ENCODE results near the gene ZBTB21. TPM values are rescaled to one million over a fixed set of nuclear protein-coding genes. Genes with fewer than 3 reads are reported as not detected.

Gene ZBTB21
- total and polyA plus RNA-seq, 2 of the 8 experiments (the other 6 are each of a cell fraction or from before 2014, with no cell fraction given), result 3.9 to 17.8 TPM

DNA sequence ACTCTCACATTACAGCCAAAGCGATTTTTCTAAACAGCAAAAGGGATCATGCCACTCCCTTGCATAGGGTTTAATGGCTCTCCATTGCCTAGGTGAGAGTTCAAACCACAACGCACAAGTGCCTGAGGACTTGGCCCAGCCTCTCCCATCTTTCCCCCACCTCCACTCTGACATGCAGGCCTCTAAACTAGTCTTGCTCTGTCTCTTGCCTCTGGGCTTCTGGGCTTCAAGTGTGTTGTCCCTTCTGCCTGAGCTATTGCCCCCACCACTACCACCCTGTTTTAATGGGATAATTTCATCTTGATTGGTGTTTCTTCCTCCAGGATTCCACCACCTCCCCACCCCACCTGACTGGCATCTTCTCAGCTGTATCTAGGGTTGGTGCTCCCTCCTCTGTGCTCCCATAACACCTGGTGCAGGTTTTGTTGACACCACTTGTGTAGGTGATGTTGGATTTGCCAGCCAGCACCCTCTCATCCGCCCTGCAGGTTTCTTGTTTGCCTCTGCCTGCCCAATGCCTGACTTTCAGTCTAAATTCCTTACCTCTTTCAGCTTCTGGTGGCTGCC is 2.7 kb upstream of the ZBTB21 start:
- Histone ChIP-seq H3K9me3 (ENCODE audit: insufficient read depth in 2 of 2, low read depth in 1 of 2, low read length in 1 of 2) (peaks cover 0 to 2% of the 10 kb centered on the region in 2 experiments; a peak in 1 of 4 replicates), H3K18ac (ENCODE audit: extremely low read depth, low read length) (no peak overlapping the region), H2AFZ (ENCODE audit: low read length) (no peak overlapping the region), H3K27ac (ENCODE audit: low read depth, low read length) (no peak overlapping the region), H3K79me1 (ENCODE audit: low read depth, low read length) (no peaks in the 10 kb centered on the region; the same call in 1 of the 2 replicates), H3K4me3 (ENCODE audit: extremely low read depth in 1 of 4, insufficient read depth in 2 of 4, low read depth in 3 of 4, low read length in 4 of 4) (no peak overlapping the region), H3K27me3 (replicated peaks in 1 of 4; ENCODE audit: control insufficient read depth in 3 of 4, extremely low read depth in 1 of 4, insufficient read depth in 3 of 4, low read length in 3 of 4) (peaks cover 0 to 15% (median 13%) of the 10 kb centered on the region in 4 experiments; a peak in 6 of 7 replicates), H4K5ac (ENCODE audit: insufficient read length, low read depth, low read length) (no peak overlapping the region), H2BK120ac (replicated peaks; ENCODE audit: low read depth, low read length) (no peak overlapping the region), H3K14ac (ENCODE audit: insufficient read length) (no peak overlapping the region), H3K4me2 (ENCODE audit: insufficient read depth in 1 of 2, low read depth in 2 of 2, low read length in 2 of 2) (no peak overlapping the region), H3K36me3 (ENCODE audit: control insufficient read depth in 2 of 4, insufficient read depth in 4 of 4, low read length in 3 of 4) (no peaks in the 10 kb centered on the region; a peak in 1 of 8 replicates), H2BK15ac (ENCODE audit: low read length) (no peak overlapping the region), H4K91ac (replicated peaks; ENCODE audit: insufficient read length, low read length) (no peak overlapping the region), H2BK12ac (ENCODE audit: low read depth, low read length) (no peak overlapping the region), H3K9ac (replicated peaks in 1 of 4; ENCODE audit: extremely low read depth in 1 of 4, low read depth in 3 of 4, low read length in 3 of 4) (no peak overlapping the region; a peak in 1 of 7 replicates), H2BK20ac (ENCODE audit: low read length) (no peak overlapping the region), H3K23ac (ENCODE audit: insufficient read length) (no peak overlapping the region), H3K4me1 (replicated peaks in 1 of 4; ENCODE audit: control insufficient read depth in 3 of 4, insufficient read depth in 4 of 4, low read length in 3 of 4) (no peaks in the 10 kb centered on the region; a peak in 1 of 7 replicates), H4K8ac (ENCODE audit: extremely low read depth, insufficient read depth, low read length) (no peak overlapping the region), H3K79me2 (ENCODE audit: control insufficient read depth in 1 of 2, insufficient read depth in 2 of 2, low read length in 2 of 2) (peaks cover 0 to 8% of the 10 kb centered on the region in 2 experiments; a peak in 1 of 4 replicates), H3K56ac (replicated peaks; ENCODE audit: insufficient read length, low read depth, low read length) (no peak overlapping the region), H4K20me1 (replicated peaks in 1 of 2; ENCODE audit: control insufficient read depth in 1 of 2, insufficient read depth in 2 of 2, low read length in 2 of 2) (peaks cover 0 to under 1% of the 10 kb centered on the region in 2 experiments), H3K23me2 (ENCODE audit: low read depth, low read length) (peaks cover 9% of the 10 kb centered on the region), H2BK5ac (ENCODE audit: low read depth, low read length) (no peak overlapping the region), H3K4ac (replicated peaks; ENCODE audit: insufficient read length, low read depth, low read length) (no peak overlapping the region), H2AK5ac (ENCODE audit: low read depth, low read length) (no peak overlapping the region)
- ChIA-PET POLR2A (ENCODE audit: partially characterized antibody) (no interaction called here), CTCF (ENCODE audit: partially characterized antibody) (interaction anchor here (1.1 to 1.2 kb wide), 2 partner anchors 94 to 105 kb away, joined by 3 read pairs; no protein-coding TSS in a partner anchor)
- 93% methylated on average over 3 of the region's 3 CpGs; no CpG with 5 or more reads in 1 of the 2 experiments for WGBS, 2 experiments (ENCODE audit: extremely low coverage in 1 of 2, insufficient coverage in 1 of 2, insufficient read length in 1 of 2, insufficient replicate concordance in 2 of 2, low coverage in 1 of 2, low lambda C conversion rate in 2 of 2, missing lambda C conversion rate in 1 of 2)
- DNase-seq (ENCODE audit: low read depth in 1 of 2, low spot score in 2 of 2) (peak in 1 of 2 experiments; percentile 20), FAIRE-seq (no peak)
- TF ChIP-seq TEAD4 (IDR thresholded peaks at IDR 0.05; ENCODE audit: low read depth, low read length) (no peak), SUZ12 (IDR thresholded peaks at IDR 0.05; ENCODE audit: low read length) (no peak), NRF1 (IDR thresholded peaks at IDR 0.05; ENCODE audit: low read depth, low read length) (no peak), SIRT6 (IDR thresholded peaks at IDR 0.05; ENCODE audit: low read length) (no peak), GTF2F1 (IDR thresholded peaks at IDR 0.05; ENCODE audit: borderline replicate concordance, low read depth, low read length) (no peak), RNF2 (IDR thresholded peaks at IDR 0.05; ENCODE audit: borderline replicate concordance, low read depth, low read length, missing control alignments, poor library complexity, severe bottlenecking) (no peak), POU5F1 (IDR thresholded peaks at IDR 0.05; ENCODE audit: low read depth, low read length) (no peak), MAFK (IDR thresholded peaks at IDR 0.05; ENCODE audit: low read depth, low read length) (no peak), PHF8 (conservative IDR thresholded peaks at IDR 0.05; ENCODE audit: low read depth, low read length) (no peak), ZNF274 (IDR thresholded peaks at IDR 0.05; ENCODE audit: borderline replicate concordance, extremely low read depth, low read length) (no peak), BACH1 (IDR thresholded peaks at IDR 0.05; ENCODE audit: low read length) (no peak), RFX5 (IDR thresholded peaks at IDR 0.05; ENCODE audit: borderline replicate concordance, low read depth, low read length) (no peak), SP2 (IDR thresholded peaks at IDR 0.05; ENCODE audit: low read length) (no peak)
